HEK293 (cell line): ENCODE data around the gene EPHA4.
A peak's percentile ranks its signal among the peaks of the same experiment; 100 is the strongest.

Source experiments
- ATF2 ChIP-seq: fragments of 450-650 bp; formaldehyde crosslinking; IDR thresholded peaks from 2 replicates; pipeline ENCODE4 v1.5.1; 2016; ENCODE audit warnings: missing biosample characterization, missing genetic modification characterization, low read depth
- MZF1 ChIP-seq: fragments of 450-650 bp; formaldehyde crosslinking; IDR thresholded peaks from 2 replicates; pipeline ENCODE4 v1.5.1; 2017; ENCODE audit warnings: missing biosample characterization, missing genetic modification characterization, borderline replicate concordance
- OSR2 ChIP-seq: fragments of 450-650 bp; formaldehyde crosslinking; IDR thresholded peaks from 2 replicates; pipeline ENCODE4 v1.5.1; 2016; ENCODE audit warnings: missing biosample characterization, missing genetic modification characterization
- PRDM6 ChIP-seq: fragments of 450-650 bp; formaldehyde crosslinking; IDR thresholded peaks from 2 replicates; pipeline ENCODE4 v1.5.1; 2017; ENCODE audit warnings: missing biosample characterization, missing genetic modification characterization
- SCRT2 ChIP-seq: fragments of 450-650 bp; formaldehyde crosslinking; IDR thresholded peaks from 2 replicates; pipeline ENCODE4 v1.5.1; 2016; ENCODE audit warnings: missing biosample characterization, missing genetic modification characterization
- ZBTB21 ChIP-seq: fragments of 450-650 bp; formaldehyde crosslinking; IDR thresholded peaks from 2 replicates; pipeline ENCODE4 v1.5.1; 2017; ENCODE audit warnings: missing biosample characterization, missing genetic modification characterization
- ZNF148 ChIP-seq: fragments of 450-650 bp; formaldehyde crosslinking; IDR thresholded peaks from 2 replicates; pipeline ENCODE4 v1.5.0; 2017; ENCODE audit warnings: missing biosample characterization, missing genetic modification characterization, borderline replicate concordance
- ZNF398 ChIP-seq: fragments of 450-650 bp; formaldehyde crosslinking; IDR thresholded peaks from 2 replicates; pipeline ENCODE4 v1.5.1; 2017; ENCODE audit warnings: missing biosample characterization, missing genetic modification characterization
- ZNF404 ChIP-seq: fragments of 450-650 bp; formaldehyde crosslinking; IDR thresholded peaks from 2 replicates; pipeline ENCODE4 v1.5.1; 2017; ENCODE audit warnings: missing biosample characterization, missing genetic modification characterization
- ZNF544 ChIP-seq: fragments of 450-650 bp; formaldehyde crosslinking; IDR thresholded peaks from 2 replicates; pipeline ENCODE4 v1.5.0; 2017; ENCODE audit warnings: missing biosample characterization, missing genetic modification characterization
- ZNF558 ChIP-seq: fragments of 450-650 bp; formaldehyde crosslinking; IDR thresholded peaks from 2 replicates; pipeline ENCODE4 v1.5.1; 2016; ENCODE audit warnings: missing biosample characterization, missing genetic modification characterization
- ZNF596 ChIP-seq: fragments of 450-650 bp; IDR thresholded peaks from 2 replicates; pipeline ENCODE4 v1.5.0; 2018; ENCODE audit warnings: missing biosample characterization, mild to moderate bottlenecking, missing genetic modification characterization, moderate library complexity
- ZNF629 ChIP-seq: fragments of 450-650 bp; formaldehyde crosslinking; IDR thresholded peaks from 2 replicates; pipeline ENCODE4 v1.5.1; 2017; ENCODE audit warnings: missing biosample characterization, missing genetic modification characterization
- ZNF777 ChIP-seq: fragments of 450-650 bp; formaldehyde crosslinking; IDR thresholded peaks from 2 replicates; pipeline ENCODE4 v1.5.1; 2017; ENCODE audit warnings: missing biosample characterization, missing genetic modification characterization, borderline replicate concordance

EPHA4 gene

DNA sequence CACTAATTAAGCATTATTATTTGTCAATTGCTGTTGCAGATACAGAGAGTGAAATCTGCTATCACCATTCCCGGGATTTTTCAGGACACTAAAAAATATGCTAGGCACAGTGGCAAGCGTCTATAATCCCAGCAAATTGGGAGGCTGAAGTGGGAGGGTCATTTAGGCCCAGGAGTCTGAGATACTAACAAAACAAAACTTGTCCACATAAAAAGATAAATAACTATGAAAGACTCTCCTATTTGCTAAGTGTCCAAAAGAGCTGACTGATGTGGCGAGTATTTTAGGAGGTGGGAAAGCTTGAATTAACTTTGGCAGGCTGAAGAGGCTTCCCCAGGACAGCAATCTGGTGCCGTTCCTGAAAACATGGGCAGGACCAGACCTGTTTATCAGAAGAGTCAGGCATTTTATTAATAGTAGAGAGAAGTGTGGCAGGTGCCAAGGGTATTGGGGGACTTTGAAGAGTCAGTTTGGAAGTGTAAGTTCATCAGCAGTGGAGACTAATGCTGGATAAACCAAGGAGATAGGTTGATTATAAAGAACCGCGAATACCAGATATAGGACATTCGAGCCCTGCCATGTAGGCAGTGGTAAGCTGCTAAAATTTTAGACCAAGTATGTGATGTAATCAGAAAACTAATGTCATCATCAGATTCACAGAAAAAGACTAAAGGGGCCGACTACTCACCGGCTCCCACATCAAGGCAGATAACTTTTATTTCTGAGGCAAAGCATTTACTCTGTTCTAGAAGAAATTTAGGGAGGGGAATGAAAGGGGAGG lies 201.8 kb downstream of the EPHA4 start (continued):
- TF ChIP-seq ATF2 (tag by site-specific recombination) (peak; percentile 78; the same call in 1 of the 2 replicates), ZBTB21 (peak; percentile 80), ZNF629 (tag by site-specific recombination) (peak; percentile 42; the same call in 1 of the 2 replicates), ZNF596 (tag by site-specific recombination) (no peak), PRDM6 (tag by site-specific recombination) (peak; percentile 21; the same call in 1 of the 2 replicates), SCRT2 (tag by site-specific recombination) (no peak), OSR2 (tag by site-specific recombination) (peak; percentile 51), ZNF148 (tag by site-specific recombination) (no peak), ZNF558 (tag by site-specific recombination) (no peak), ZNF777 (tag by site-specific recombination) (no peak), MZF1 (peak; percentile 14; the same call in 1 of the 2 replicates), ZNF398 (tag by site-specific recombination) (peak; percentile 51), ZNF404 (no peak), ZNF544 (tag by site-specific recombination) (no peak)
